ENCODE results near the gene ENTPD6.
"Not testable (repeated sequence)": the region's sequence is repeated elsewhere in the genome, so short reads cannot be mapped to it uniquely, and the experiment has no call there.

ENTPD6 gene

DNA sequence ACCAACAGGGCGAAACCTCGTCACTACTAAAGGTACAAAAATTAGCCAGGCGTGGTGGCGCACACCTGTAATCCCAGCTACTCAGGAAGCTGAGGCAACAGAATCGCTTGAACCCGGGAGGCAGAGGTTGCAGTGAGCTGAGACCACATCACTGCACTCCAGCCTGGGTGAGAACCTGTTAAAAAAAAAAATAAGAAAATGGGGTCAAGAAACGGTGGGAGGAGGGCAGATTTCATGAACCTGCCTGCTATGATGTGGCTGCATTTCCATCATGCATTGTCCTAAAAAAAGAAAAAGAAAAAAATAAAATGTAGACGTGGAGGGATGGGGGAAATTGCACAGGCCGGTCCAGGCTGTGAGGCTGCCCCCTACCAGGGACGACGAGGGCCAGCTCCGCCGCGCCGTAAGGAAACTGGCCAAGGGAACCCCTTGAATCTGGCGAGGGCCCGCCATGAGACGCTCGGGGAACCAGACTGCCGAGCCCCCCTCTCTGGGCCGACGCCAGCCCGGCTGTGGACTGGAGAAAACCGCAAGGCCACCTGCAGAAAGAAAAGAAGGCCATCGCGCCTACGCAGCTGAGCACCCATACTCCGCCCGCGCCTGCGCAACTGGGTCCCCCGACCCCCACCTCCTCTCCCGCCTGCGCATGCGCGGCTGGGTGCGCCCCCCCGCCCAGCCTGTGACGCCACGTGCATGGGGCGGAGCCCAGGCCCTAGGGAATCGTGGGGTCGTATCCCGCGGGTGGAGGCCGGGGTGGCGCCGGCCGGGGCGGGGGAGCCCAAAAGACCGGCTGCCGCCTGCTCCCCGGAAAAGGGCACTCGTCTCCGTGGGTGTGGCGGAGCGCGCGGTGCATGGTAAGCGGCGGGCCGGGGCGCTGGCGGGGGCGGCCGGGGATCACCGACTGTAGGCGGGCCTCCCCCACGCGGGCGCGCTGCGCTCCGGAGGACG lies at the start of gene ENTPD6:
ENTPD6 (plus strand) TSS at position 699 of the 948 bp plus-strand sequence. CDS start 10,825 bp downstream, outside the sequence.
- DNase-seq (ENCODE audit: insufficient read length, low spot score) (peak; percentile 93), FAIRE-seq (no peak)
- TF ChIP-seq POLR2A (IDR thresholded peaks at IDR 0.05; ENCODE audit: low read depth, low read length): peak; percentile 75

DNA sequence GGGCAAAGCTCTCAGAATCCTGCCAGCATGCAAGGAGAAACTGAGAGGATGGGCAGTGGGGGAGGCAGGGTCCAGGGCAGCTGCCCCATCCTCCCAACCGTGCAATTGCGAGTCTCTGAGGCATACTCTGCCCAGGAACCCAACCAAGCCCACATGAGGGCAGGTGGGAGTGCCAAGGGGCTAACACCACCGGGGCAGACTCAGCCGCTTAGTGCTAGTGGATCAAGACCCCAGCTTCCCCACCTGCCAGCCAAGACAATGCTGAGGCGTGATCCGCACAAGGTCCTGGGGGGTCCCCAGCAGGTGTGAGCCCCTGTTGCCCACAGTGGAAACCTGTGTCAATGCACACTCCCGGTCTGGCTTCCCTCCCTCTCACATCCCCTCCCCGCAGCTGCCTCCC lies 48.5 kb upstream of the ENTPD6 start:
- TF ChIP-seq POLR2A (IDR thresholded peaks at IDR 0.05; ENCODE audit: low read depth, low read length): no peak
- DNase-seq (ENCODE audit: insufficient read length, low spot score) (no peak), FAIRE-seq (no peak)

DNA sequence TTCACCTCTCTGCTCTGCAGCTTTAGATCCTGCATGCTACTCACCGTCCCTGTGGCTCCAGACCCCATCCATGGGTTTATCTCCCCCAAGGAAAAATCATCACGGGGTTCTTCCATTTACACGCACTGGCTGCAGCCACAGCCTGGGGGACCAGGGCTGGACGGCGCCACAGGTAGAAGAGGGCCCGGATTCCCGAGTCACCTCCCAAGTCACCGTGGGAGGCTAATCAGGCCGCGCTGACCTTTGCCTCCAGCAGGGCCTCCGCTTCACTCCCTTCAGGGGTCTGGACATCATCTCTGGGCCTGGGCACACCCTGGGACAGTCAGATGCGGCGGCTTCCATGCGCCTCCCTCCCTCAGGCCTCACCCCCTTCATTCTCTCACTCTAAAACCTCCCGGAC lies 47.8 kb upstream of the ENTPD6 start:
- no peak for TF ChIP-seq POLR2A (IDR thresholded peaks at IDR 0.05; ENCODE audit: low read depth, low read length)
- no peak for DNase-seq (ENCODE audit: insufficient read length, low spot score)
- no peak for FAIRE-seq

DNA sequence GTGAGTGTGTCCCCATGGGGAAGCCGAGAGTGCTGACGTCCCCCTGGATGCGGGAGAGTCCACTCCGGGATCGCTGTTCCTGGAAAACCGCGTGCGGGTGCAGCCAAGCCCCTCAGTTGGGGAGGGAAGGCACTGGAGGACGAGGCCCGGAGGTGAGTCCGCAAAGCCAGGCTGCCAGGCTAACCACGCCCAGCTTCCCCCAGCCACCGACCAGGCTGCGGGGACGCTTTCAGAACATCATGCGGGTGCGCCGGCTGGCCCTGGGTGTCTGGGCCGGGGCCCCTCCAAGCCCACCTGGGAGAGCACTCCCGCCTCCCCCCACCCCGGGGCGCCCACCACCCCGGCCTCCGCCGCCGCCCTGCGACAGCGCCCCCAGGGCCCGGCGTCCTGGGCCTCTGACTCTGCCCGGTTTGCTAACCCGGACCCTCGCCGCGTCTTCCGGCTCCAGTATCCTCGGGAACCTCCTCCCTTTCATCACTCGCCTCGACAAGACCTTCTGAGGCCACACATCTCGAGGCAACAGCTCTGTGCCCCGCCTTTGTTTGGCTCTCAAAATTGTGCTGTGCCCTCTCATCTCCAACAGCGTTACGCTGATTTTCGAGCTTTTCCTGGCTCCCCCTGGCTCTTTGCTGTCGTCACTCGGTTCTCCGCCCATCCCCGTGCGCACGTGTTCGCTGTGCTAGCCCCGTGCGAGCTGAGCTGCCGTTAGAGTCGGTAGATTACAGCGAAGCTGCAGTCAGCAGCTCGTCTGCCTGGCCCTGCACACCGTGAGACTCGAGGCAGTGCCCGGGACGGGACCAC lies 47.1 kb upstream of the ENTPD6 start:
- TF ChIP-seq POLR2A (IDR thresholded peaks at IDR 0.05; ENCODE audit: low read depth, low read length): no peak
- FAIRE-seq (no peak), DNase-seq (ENCODE audit: insufficient read length, low spot score) (no peak)

DNA sequence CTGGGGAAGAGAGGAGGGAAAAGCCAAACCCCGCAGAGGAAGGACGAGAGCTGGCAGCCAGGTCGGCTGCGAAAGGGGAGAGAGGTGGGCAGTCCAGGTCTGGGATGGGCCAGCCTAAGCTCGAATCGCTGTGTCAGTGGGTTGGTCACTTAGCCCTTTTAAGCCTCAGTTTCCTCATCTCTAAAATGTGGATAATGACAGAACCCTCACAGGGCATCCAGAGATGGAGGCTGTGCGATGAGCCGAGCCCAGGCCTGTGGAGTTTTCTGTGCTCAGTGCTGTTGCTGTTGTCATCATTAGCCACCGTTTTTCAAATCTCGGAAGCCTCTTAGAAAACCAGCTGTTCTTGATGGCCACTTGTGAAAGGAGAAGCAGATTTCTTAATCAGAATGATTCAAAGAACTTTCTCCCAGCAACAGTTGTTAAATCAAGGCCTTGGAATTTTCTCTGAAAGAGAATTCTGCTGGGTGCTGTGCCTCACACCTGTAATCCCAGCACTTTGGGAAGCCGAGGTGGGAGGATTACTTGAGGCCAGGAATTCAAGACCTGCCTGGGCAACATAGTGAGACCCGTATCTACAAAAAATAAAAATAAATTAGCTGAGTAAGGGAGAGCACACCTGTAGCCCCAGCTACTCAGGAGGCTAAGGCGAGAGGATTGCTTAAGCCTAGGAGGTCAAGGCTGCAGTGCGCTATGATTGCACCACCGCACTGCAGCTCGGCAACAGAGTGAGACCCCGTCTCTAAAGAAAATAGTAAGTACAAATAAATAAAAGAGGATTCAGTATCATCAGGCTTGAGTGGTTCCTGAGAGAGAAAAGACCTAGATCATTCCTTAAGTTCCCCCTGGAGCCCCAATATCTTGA lies 46.3 kb upstream of the ENTPD6 start:
- no peak for FAIRE-seq
- TF ChIP-seq POLR2A (IDR thresholded peaks at IDR 0.05; ENCODE audit: low read depth, low read length): no peak
- no peak for DNase-seq (ENCODE audit: insufficient read length, low spot score)

DNA sequence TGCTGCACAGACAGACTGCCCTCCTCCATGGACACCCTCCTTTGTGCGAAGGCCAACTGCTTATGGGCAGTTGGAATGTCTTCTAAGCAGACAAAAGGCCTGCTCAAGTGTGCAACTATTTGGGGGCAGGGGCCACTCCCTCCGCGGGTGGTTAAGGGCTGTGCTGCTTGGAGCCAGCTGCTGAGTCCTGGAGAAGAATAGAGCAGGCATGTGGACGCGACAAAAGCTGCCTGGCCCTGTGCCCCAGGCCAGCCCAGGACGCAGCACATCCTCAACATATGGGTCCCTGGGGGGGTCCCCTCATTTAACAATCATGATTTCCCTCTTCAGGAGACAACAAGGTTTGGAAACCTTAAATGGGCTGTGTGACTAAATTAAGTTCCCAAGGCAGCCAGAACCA lies 45.5 kb upstream of the ENTPD6 start:
- no peak for DNase-seq (ENCODE audit: insufficient read length, low spot score)
- no peak for FAIRE-seq
- no peak for TF ChIP-seq POLR2A (IDR thresholded peaks at IDR 0.05; ENCODE audit: low read depth, low read length)

DNA sequence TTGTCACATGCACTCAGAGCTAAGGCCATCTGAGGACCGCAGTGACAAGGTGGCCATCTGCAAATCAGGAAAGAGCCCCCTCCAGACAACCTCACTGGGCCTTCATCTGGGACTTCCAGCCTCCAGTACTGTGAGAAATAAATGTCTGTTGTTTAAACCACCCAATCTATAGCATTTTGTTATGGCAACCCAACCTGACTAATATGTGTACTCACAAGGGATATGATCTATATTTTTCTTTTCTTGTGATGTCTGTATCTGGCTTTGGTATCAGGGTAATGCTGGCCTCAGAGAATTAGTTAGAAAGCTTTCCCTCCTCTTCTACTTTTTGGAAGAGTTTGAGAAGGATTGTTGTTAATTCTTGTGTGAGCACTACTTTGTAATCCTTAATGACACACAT lies 37.5 kb upstream of the ENTPD6 start:
- no peak for DNase-seq (ENCODE audit: insufficient read length, low spot score)
- TF ChIP-seq POLR2A (IDR thresholded peaks at IDR 0.05; ENCODE audit: low read depth, low read length): no peak
- FAIRE-seq: no peak

DNA sequence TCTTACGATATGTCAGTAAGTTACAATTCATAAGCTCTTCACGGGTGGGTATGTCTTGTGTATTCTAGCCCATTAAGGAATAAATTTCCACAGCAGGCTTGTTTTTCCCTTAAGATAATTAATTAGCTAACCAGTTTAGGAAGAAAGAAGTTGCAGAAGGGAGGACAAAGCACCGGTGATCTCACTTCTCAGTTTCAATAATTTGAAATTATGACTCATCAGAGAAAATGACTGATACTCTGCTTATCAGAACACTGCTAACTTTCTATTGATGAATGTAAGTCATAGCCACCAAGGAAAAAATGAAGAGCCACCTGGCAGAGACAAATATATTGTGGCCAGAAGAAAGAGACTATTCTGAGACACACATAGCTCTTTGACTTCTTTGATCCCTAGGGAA lies 35.0 kb upstream of the ENTPD6 start:
- no peak for TF ChIP-seq POLR2A (IDR thresholded peaks at IDR 0.05; ENCODE audit: low read depth, low read length)
- FAIRE-seq (no peak), DNase-seq (ENCODE audit: insufficient read length, low spot score) (no peak)

DNA sequence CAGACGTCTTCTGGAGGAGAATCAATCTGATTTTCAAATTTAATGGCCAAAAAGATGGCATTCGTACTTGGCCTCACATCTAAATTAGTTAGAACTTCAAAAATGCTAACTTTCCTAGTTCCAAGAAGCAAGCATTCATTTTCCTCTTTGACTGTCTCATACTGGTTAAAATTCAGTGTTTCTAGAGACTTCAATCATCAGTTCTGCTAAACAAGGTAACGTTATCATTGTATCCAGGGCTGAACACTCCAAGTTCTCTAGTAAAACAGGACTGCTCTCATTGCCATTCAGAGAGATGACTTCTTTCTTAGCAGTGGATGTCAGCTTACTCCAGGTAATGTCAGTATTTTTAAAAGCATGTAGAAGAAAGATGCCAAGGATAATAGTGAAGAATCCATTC lies 34.6 kb upstream of the ENTPD6 start:
- no peak for DNase-seq (ENCODE audit: insufficient read length, low spot score)
- no peak for FAIRE-seq

DNA sequence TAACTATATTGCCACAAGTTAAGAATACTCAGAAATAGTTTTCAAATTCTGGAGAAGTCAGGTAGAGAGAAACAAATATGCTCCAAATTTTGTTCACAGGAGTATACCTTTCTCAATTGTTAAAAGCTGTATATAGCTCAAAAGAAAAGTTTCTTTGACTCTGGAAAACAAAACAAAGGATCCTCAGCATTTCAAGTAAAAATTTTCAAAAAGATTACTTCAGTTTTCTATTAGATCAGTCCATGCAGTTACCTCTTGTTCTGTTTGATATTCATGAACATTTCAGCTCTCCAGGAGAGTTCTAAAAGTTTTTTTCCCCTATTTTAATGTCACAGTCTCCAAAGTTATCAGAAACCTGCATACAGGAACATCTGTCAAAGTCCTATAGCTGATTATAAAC lies 30.4 kb upstream of the ENTPD6 start:
- FAIRE-seq (no peak), DNase-seq (ENCODE audit: insufficient read length, low spot score) (no peak)
- no peak for TF ChIP-seq POLR2A (IDR thresholded peaks at IDR 0.05; ENCODE audit: low read depth, low read length)

More for the DNA sequence above, 34.6 kb upstream of the ENTPD6 start:
- no peak for TF ChIP-seq POLR2A (IDR thresholded peaks at IDR 0.05; ENCODE audit: low read depth, low read length)

DNA sequence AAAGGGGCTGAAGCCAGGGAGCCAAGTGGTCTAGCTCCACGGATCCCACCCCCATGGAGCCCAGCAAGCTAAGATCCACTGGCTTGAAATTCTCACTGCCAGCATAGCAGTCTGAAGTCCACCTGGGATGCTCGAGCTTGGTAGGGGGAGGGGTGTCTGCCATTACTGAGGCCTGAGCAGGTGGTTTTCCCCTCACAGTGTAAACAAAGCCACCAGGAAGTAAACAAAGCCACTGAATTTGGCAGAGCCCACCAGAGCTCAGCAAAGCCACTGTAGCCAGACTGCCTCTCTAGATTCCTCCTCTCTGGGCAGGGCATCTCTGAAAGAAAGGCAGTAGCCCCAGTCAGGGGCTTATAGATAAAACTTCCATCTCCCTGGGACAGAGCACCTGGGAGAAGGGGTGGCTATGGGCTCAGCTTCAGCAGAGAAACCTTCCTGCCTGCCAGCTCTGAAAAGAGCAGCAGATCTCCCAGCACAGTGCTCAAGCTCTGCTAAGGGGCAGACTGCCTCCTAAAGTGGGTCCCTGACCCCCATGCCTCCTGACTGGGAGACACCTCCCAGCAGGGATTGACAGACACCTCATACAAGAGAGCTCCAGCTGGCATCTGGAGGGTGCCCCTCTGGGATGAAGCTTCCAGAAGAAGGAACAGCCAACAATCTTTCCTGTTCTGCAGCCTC lies 29.3 kb upstream of the ENTPD6 start:
- DNase-seq (ENCODE audit: insufficient read length, low spot score): not testable (repeated sequence)

DNA sequence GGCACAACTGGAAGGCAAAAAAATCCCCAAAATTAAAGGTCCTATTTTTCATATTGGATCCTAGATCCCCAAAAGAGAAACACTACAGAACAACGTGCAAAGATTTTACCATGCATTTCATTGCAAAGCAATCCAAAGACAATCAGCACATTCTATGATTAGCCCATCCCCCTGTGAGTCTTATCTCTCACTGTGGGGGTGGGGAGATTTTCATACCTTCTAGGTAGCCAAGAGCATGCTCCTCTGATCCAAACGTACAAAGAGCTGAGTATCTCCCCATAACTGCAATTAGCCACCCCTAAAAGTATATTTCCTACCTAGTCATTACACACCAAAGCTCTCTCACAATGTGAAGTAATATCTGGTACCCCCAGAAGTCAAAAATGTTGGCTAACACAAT lies 22.2 kb upstream of the ENTPD6 start:
- no peak for TF ChIP-seq POLR2A (IDR thresholded peaks at IDR 0.05; ENCODE audit: low read depth, low read length)
- FAIRE-seq (no peak), DNase-seq (ENCODE audit: insufficient read length, low spot score) (no peak)

More for the DNA sequence above, 29.3 kb upstream of the ENTPD6 start:
- not testable (repeated sequence) for FAIRE-seq

DNA sequence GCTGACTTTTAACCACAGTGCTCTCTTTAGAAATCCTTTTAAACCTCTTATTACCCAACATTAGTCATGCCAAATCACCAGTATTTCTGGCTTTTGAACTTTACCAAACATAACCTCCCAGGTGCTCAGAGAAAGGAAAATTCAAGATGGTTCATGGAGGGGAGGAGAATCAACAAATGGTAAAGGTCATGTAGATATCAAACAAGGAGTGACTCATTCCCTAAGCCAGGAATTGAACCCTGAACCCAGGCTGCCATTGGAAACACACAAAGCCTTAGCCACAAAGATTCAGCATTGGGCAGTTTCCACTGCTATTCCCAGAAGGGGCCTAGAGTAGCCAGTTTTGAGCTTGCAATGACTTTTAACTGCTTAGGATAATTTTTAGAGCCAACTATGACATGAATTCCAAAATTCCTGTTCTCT lies 21.6 kb upstream of the ENTPD6 start:
- no peak for FAIRE-seq
- DNase-seq (ENCODE audit: insufficient read length, low spot score): no peak
- no peak for TF ChIP-seq POLR2A (IDR thresholded peaks at IDR 0.05; ENCODE audit: low read depth, low read length)
